Endothelial cell of umbilical vein (primary cell): Measurements from ENCODE around the gene C1QTNF5. TPM values are rescaled to one million over a fixed set of nuclear protein-coding genes. Genes with fewer than 3 reads are reported as not detected.

Experiments
- BruUV-seq: library from RNA; stranded (reverse); fragments of 400-500 nt; replicated peaks from 2 replicates; lab custom pipeline; 2021; lab: Mats Ljungman, UMichigan
- CTCF ChIA-PET: fragments of 300-600, 350-600 bp; sonication (Branson Sonifier 250); formaldehyde crosslinking; loops from one replicate; lab custom pipeline; 2021; ENCODE audit warnings: antibody characterized with exemption, inconsistent platforms; lab: Charles Lee
- POLR2A ChIA-PET: fragments of 300-600, 350-600 bp; sonication (Branson Sonifier 250); formaldehyde crosslinking; loops from one replicate; lab custom pipeline; 2021; ENCODE audit warnings: antibody characterized with exemption, inconsistent platforms; lab: Charles Lee
- DNase-seq: peaks from one replicate; pipeline ENCODE4 v3.0.0-alpha.2; 2011; ENCODE audit warnings: low read depth, low spot score
- FAIRE-seq: peaks from 2 replicates; lab custom pipeline; 2011; peaks lifted over from hg19 to GRCh38; lab: Jason Lieb, UNC
- H2AFZ ChIP-seq: 2 replicates; pipeline ENCODE4 v1.6.0; 2012; ENCODE audit warnings: low read depth, low read length, control low read depth, inconsistent platforms
- H3K27ac ChIP-seq: 2 replicates; pipeline ENCODE4 v1.5.1; 2011; ENCODE audit warnings: low read depth, mild to moderate bottlenecking, control low read depth, low read length, moderate library complexity; ENCODE audit not compliant: insufficient read depth
- H3K27me3 ChIP-seq, 2 experiments: 2 replicates each; pipeline versions ENCODE4 v1.6.0 to v1.6.1; 2011; ENCODE audit warnings: low read length in 2 of 2, mixed read lengths in 1 of 2; ENCODE audit not compliant: control insufficient read depth in 2 of 2, insufficient read depth in 2 of 2
- H3K36me3 ChIP-seq, 2 experiments: 2 replicates in 1 of 2; 3 replicates in 1 of 2; pipeline ENCODE4 v1.5.1; 2011; ENCODE audit warnings: low read length in 2 of 2, mild to moderate bottlenecking in 1 of 2, moderate library complexity in 1 of 2; ENCODE audit not compliant: control insufficient read depth in 2 of 2, insufficient read depth in 2 of 2; ENCODE audit errors: extremely low read depth in 1 of 2
- H3K4me1 ChIP-seq: 3 replicates; pipeline ENCODE4 v1.5.1; 2011; ENCODE audit warnings: mild to moderate bottlenecking, low read length; ENCODE audit not compliant: control insufficient read depth, insufficient read depth; ENCODE audit errors: extremely low read depth
- H3K4me2 ChIP-seq: 2 replicates; pipeline ENCODE4 v1.6.1; 2011; ENCODE audit warnings: low read length, control low read depth, mixed read lengths; ENCODE audit not compliant: insufficient read depth
- H3K4me3 ChIP-seq, 3 experiments: fragments of 200-600 bp in 1 of 3; sonication (generic), shearing (Covaris generic) in 1 of 3; replicated peaks in 1 of 3; 2 replicates each; pipeline ENCODE4 v1.5.1; 2011 to 2016; ENCODE audit warnings: control low read depth in 3 of 3, low read length in 3 of 3, mild to moderate bottlenecking in 2 of 3, inconsistent platforms in 1 of 3, low read depth in 1 of 3, moderate library complexity in 1 of 3; ENCODE audit not compliant: insufficient read depth in 1 of 3
- H3K79me2 ChIP-seq: 2 replicates; pipeline ENCODE4 v1.6.0; 2012; ENCODE audit warnings: low read length, inconsistent platforms; ENCODE audit not compliant: control insufficient read depth, insufficient read depth
- H3K9ac ChIP-seq: replicated peaks from 2 replicates; pipeline ENCODE3; 2011; ENCODE audit warnings: low read length, control low read depth; ENCODE audit not compliant: insufficient read depth; ENCODE audit errors: extremely low read depth
- H3K9me1 ChIP-seq: replicated peaks from 3 replicates; pipeline ENCODE4 v1.6.0; 2011; ENCODE audit warnings: mild to moderate bottlenecking, low read length; ENCODE audit not compliant: control insufficient read depth, insufficient read depth; ENCODE audit errors: extremely low read depth
- H3K9me3 ChIP-seq: replicated peaks from 2 replicates; pipeline ENCODE4 v1.5.1; 2012; ENCODE audit warnings: low read length, inconsistent platforms; ENCODE audit not compliant: control insufficient read depth, insufficient read depth
- H4K20me1 ChIP-seq: replicated peaks from 2 replicates; pipeline ENCODE3; 2011; ENCODE audit warnings: mild to moderate bottlenecking, low read length; ENCODE audit not compliant: control insufficient read depth, insufficient read depth; ENCODE audit errors: extremely low read depth
- MYC ChIP-seq: IDR thresholded peaks from one replicate; pipeline ENCODE4 v1.6.1; 2011; ENCODE audit warnings: mild to moderate bottlenecking, low read depth, low read length
- POLR2A ChIP-seq: IDR thresholded peaks from 2 replicates; pipeline ENCODE4 v1.6.1; 2012; ENCODE audit warnings: low read depth, mild to moderate bottlenecking, control low read depth, low read length
- dilution Hi-C: fragments of 300-500 bp; cut with MboI; formaldehyde crosslinking; loops from one replicate; pipeline ENCODE4 v1.15.0; 2019; ENCODE audit warnings: low sequenced_read_pairs; ENCODE audit not compliant: extremely low pct_ligation_motif_present
- intact Hi-C: fragments of 100-400 bp; cut with micrococcal nuclease; formaldehyde crosslinking; loops from one replicate; pipeline ENCODE4 v1.10.0; 2022
- polyA plus RNA-seq, 4 experiments: library from polyadenylated mRNA; depleted of rRNA in 3 of 4; stranded (reverse) in 3 of 4; unstranded in 1 of 4; fragments of >200 nt; gene quantifications; 2 replicates each; pipeline versions ENCODE4 v1.2.1 to v1.2.3, GENCODE V29; 2011 to 2012; ENCODE audit warnings: missing spikeins in 1 of 4
- total RNA-seq: library from RNA; stranded (reverse); gene quantifications from 2 replicates; pipeline ENCODE4 v1.2.3, GENCODE V29; 2021

The C1QTNF5 gene
- total and polyA plus RNA-seq, 2 donors (not counting 3 experiments of a cell fraction or from before 2014, with no cell fraction given), result 126 to 201 TPM

GRCh38 chr11:119380160-119380826 is 39.6 kb upstream of the C1QTNF5 start:
- Histone ChIP-seq H3K4me3 (no peak overlapping the region), H4K20me1 (no peaks in the 10 kb centered on the region), H3K27ac (no peak overlapping the region), H3K36me3 (no peaks in the 10 kb centered on the region), H3K27me3 (peaks cover 7 to 14% of the 10 kb centered on the region in 2 experiments), H3K9ac (no peak overlapping the region), H3K9me1 (no peaks in the 10 kb centered on the region), H3K9me3 (no peaks in the 10 kb centered on the region), H3K4me1 (peaks cover 10% of the 10 kb centered on the region), H3K79me2 (no peaks in the 10 kb centered on the region), H2AFZ (no peak overlapping the region), H3K4me2 (no peak overlapping the region)
- BruUV-seq, result no TSS peak
- no peak for TF ChIP-seq MYC
- DNase-seq (no peak), FAIRE-seq (no peak)
- intact Hi-C loops, result loop anchor here (2.0 kb wide), 1 partner anchor 59 kb away; no protein-coding TSS in a partner anchor
- ChIA-PET CTCF (interaction anchor here (1.0 to 4.6 kb wide), 8 partner anchors 9 to 41 kb away, joined by 3 to 44 read pairs (median 8); partner anchors contain the start of gene C1QTNF5), POLR2A (no interaction called here)
- dilution Hi-C loops, result no loop called here

GRCh38 chr11:119378851-119379465 is 38.3 kb upstream of the C1QTNF5 start:
- H3K36me3 ChIP-seq, result no peaks in the 10 kb centered on the region
- no peak overlapping the region for H3K9ac ChIP-seq
- H4K20me1 ChIP-seq, result no peaks in the 10 kb centered on the region
- TF ChIP-seq POLR2A, result no peak
- no TSS peak for BruUV-seq
- no peak overlapping the region for H3K4me2 ChIP-seq
- H3K4me1 ChIP-seq, result peaks cover 10% of the 10 kb centered on the region
- DNase-seq (no peak), FAIRE-seq (no peak)
- no peak overlapping the region for H3K27ac ChIP-seq
- H3K79me2 ChIP-seq, result no peaks in the 10 kb centered on the region
- no peak overlapping the region for H2AFZ ChIP-seq
- dilution Hi-C loops (no loop called here), intact Hi-C loops (no loop called here)
- H3K4me3 ChIP-seq, result no peak overlapping the region
- ChIA-PET CTCF (interaction anchor here (0.8 to 9.3 kb wide), 3 partner anchors 18 to 40 kb away, joined by 3 to 154 read pairs (median 44); partner anchors contain the start of gene C1QTNF5), POLR2A (no interaction called here)
- no peaks in the 10 kb centered on the region for H3K9me3 ChIP-seq
- H3K9me1 ChIP-seq, result no peaks in the 10 kb centered on the region
- peaks cover 7 to 10% of the 10 kb centered on the region in 2 experiments for H3K27me3 ChIP-seq
